NT2/D1 (cell line): ENCODE data around the gene WBP1.

Experiments
- SUZ12 ChIP-seq: IDR thresholded peaks from 2 replicates; pipeline ENCODE4 v1.6.1; 2011; ENCODE audit not compliant: insufficient read length, insufficient read depth; ENCODE audit errors: extremely low read depth
- ZNF274 ChIP-seq: IDR thresholded peaks from 2 replicates; pipeline ENCODE4 v1.6.1; 2011; ENCODE audit warnings: mild to moderate bottlenecking, low read depth, low read length

- TF ChIP-seq SUZ12 = no peak
- no peak for TF ChIP-seq ZNF274
Measured at GRCh38 chr2:74414881-74415761, 43.1 kb upstream of the WBP1 start.
